ENCODE measurements around the gene NEAT1. TPM values are rescaled to one million over a fixed set of nuclear protein-coding genes. Genes with fewer than 3 reads are reported as not detected.

Gene NEAT1
- total RNA-seq, 1 donor from 2014 or later, result 333 TPM

DNA sequence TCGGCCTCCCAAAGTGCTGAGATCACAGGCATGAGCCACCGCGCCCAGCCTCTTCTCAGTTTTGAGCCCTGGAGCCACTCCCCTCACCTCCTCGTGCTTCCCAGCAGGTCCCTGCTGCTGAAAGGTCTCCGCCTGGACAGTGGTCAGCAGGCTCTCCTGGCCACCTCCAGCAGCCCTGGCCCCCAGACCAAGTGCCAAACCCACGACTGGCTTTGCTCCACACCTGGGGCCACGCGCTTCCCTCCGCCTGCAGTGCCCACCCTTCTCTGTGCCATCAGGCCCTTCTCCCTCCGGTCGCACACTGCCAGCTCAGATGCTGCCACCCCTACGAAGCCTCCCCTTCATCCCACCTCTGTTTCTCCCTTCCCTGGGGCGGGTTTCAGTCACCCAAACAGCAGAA, 23.3 kb upstream of the NEAT1 start:
- Mint-ChIP-seq H3K4me1 (ENCODE audit: low read depth) (no peaks in the 10 kb centered on the region), H3K36me3 (ENCODE audit: low read depth) (peaks cover 22% of the 10 kb centered on the region), H3K4me3 (ENCODE audit: unreplicated experiment) (no peak overlapping the region), H3K9me3 (ENCODE audit: low read depth) (no peaks in the 10 kb centered on the region), H3K27me3 (ENCODE audit: low read depth) (no peaks in the 10 kb centered on the region), H3K27ac (ENCODE audit: unreplicated experiment) (no peak overlapping the region)
- no peak for DNase-seq (ENCODE audit: low spot score)
- TF ChIP-seq CTCF (IDR thresholded peaks at IDR 0.05), result no peak

DNA sequence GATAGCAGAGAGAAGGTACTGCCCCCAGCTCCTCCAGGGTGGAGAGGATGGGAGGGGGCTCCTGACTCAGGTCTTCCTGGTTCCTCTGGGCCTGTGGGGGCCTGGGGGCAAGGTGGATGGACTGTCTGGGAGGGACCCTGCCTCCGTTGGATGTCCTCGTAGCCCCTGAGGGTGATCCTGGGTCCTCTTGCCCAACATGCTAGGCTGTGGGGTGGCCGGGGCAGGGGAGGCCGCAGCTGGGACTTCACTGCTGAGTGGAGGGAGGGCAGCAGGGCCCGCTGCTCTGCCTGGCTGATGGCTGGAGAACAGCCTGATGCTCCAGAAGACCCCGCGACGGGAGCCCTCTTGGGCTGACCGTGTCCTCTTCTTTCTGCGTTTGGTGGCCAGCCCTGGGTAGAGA, 22.8 kb upstream of the NEAT1 start:
- H3K27me3 Mint-ChIP-seq (ENCODE audit: low read depth), result no peaks in the 10 kb centered on the region
- H3K9me3 Mint-ChIP-seq (ENCODE audit: low read depth), result no peaks in the 10 kb centered on the region
- DNase-seq (ENCODE audit: low spot score), result no peak
- peaks cover 22% of the 10 kb centered on the region for H3K36me3 Mint-ChIP-seq (ENCODE audit: low read depth)
- TF ChIP-seq CTCF (IDR thresholded peaks at IDR 0.05), result no peak
- H3K4me3 Mint-ChIP-seq (ENCODE audit: unreplicated experiment), result no peak overlapping the region
- H3K27ac Mint-ChIP-seq (ENCODE audit: unreplicated experiment), result no peak overlapping the region
- H3K4me1 Mint-ChIP-seq (ENCODE audit: low read depth), result no peaks in the 10 kb centered on the region

DNA sequence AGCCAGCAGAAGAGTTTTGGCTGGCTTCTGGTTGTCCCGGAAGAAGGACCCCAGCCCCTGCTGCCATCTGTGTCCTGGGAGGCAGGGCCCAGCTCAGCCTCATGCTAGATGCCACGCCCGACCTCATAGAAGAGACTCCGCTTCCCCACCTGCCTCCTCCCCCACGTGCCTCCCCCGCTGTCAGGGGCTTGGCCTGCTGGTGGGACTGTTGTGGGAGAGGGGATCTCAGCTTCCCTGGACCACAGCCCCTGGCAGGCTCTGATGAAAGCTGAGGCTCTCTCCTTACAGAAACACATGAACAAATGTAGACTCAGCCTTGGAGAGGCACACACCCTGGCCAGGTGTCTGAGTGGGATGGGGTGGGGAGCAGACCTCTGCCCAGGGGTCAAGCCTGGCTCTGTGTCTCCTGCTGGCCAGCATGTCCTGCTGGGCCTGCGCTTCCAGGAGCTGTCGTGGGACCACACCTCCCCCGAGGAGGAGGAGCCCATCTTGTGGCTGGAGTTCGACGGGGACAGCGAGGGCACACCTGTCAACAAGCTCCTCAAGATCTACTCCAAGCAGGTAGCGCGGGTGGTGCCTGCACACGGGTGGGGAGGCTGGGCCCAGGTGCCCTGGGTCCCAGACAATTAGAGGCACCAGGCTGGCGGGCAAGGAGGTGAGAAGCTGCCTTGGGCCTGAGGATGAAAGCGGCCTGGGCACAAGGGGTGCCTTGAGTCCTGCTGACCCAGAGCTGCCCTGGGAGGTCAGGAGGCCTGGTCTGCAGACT, 22.1 kb upstream of the NEAT1 start:
- no peak overlapping the region for H3K27ac Mint-ChIP-seq (ENCODE audit: unreplicated experiment)
- H3K27me3 Mint-ChIP-seq (ENCODE audit: low read depth), result no peaks in the 10 kb centered on the region
- H3K9me3 Mint-ChIP-seq (ENCODE audit: low read depth), result no peaks in the 10 kb centered on the region
- H3K36me3 Mint-ChIP-seq (ENCODE audit: low read depth), result peaks cover 24% of the 10 kb centered on the region
- DNase-seq (ENCODE audit: low spot score), result peak; percentile 92
- no peak for TF ChIP-seq CTCF (IDR thresholded peaks at IDR 0.05)
- H3K4me1 Mint-ChIP-seq (ENCODE audit: low read depth), result no peaks in the 10 kb centered on the region
- H3K4me3 Mint-ChIP-seq (ENCODE audit: unreplicated experiment), result no peak overlapping the region

DNA sequence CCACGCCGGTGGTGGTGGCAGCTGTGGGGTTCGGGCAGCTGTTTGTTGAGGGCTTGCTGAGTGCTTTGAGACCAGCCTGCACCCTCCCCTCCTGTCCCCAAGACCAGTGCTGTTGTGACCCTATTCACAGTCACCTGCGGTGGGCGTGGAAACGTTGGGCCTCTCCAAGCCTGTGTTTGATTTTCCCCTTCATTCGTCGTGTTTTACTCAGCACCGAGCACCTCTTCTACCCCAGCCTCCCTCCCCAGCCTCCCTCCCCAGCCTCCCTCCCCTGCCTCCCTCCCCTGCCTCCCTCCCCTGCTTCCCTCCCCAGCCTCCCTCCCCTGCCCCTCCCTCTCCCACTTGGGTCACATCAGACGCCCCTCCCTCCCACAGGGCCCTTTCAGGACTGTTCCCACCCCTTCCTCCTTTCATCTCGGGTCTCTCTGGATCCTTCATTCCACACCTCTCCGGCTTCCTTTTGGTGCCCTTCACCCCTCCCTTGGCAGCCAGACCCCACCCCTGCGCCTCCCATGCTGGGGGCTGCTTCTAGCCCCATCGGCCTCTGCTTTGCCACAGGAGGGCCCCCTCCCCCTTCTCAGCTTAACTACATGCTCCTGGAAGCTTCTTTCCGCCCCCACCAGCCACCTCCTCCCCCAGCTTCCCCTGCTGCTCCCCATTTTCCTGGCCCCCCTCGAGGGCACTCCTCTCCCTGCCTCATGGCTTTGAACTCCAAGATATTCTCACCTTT, 21.4 kb upstream of the NEAT1 start:
- H3K27ac Mint-ChIP-seq (ENCODE audit: unreplicated experiment), result no peak overlapping the region
- no peaks in the 10 kb centered on the region for H3K9me3 Mint-ChIP-seq (ENCODE audit: low read depth)
- no peak overlapping the region for H3K4me3 Mint-ChIP-seq (ENCODE audit: unreplicated experiment)

More for the DNA sequence above, 21.4 kb upstream of the NEAT1 start:
- Mint-ChIP-seq H3K36me3 (ENCODE audit: low read depth) (peaks cover 24% of the 10 kb centered on the region), H3K27me3 (ENCODE audit: low read depth) (no peaks in the 10 kb centered on the region), H3K4me1 (ENCODE audit: low read depth) (no peaks in the 10 kb centered on the region)
- TF ChIP-seq CTCF (IDR thresholded peaks at IDR 0.05), result no peak
- no peak for DNase-seq (ENCODE audit: low spot score)
